HG03103 (cell line): ENCODE data around the gene MOB3B.

Experiments used
- ATAC-seq: cut with Tn5 transposase; IDR thresholded peaks from one replicate; pipeline ENCODE4 v1.9.1; 2021; ENCODE audit warnings: low read depth; ENCODE audit not compliant: unreplicated experiment

Gene MOB3B

DNA sequence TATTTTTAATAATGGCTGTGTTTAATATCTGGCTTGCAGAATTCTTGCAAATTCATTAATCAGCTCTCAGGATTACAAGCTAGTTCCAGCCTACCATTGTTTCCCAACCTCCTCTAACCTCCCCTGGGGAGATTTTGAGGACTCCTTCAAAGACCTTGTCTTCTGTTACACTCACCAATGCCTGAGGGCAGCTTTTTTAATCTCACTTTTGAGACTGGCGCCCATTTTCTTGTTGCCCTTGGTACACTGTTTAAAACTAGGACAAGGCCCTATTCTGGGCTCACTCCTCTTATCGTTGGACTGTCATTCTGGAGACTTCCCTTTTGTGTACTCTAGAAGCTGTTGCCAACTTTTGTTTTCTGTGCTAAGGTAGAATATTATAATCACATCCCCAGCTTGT is 219.0 kb downstream of the MOB3B start:
- no peak for ATAC-seq

DNA sequence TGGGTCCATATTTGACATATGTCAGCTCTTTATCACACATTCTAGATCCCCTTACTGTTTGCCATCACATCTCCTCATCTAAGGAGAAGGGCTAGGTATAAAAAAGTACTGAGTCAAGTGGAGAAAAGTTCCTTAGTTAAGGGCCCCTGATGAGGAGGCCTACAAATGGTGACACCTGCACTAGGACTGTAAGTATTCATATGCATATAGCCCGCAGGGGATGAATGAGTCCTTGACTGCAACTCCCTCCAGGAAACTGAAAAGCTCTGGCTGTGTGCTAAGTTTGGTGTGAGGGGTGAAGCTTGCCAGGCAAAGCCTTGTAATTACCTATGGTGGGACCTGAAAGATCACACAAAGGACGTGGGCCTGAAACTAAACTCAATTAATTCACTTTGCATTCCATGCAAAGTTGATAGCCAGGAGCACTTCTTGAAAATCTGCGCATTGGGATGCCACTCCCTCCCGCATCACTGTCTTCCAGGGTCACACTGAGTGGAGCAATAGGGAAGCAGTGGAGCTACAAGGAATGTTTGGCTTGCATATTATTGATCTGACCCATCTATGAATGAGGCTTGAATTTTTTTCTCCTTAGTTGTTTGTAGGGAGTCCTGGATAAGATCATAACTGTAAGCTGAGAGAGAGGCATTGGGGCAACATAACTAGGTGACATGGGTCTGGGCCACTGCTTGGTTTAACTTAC is 220.8 kb downstream of the MOB3B start:
- ATAC-seq: no peak

DNA sequence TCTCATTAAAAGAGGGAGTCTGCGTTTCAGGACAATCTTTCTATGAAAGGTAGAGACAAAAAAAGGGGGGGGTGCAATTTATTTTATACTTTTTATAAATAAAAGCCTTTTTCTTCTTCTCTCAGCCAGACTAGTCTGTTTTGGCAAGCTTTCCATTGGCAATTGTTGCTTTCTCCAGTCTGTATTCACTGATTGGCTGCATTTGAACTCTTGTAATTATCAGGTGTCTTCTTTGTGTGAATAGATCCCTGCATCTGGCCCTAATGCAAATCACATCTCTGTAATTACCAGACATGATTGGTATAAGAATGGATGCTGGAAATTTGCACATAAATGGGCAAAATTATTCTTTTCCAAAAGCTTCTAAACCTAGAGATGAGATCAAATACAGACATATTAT is 225.1 kb downstream of the MOB3B start:
- no peak for ATAC-seq

- no peak for ATAC-seq
Measured at GRCh38 chr9:27303219-27303618, 226.4 kb downstream of the MOB3B start.

DNA sequence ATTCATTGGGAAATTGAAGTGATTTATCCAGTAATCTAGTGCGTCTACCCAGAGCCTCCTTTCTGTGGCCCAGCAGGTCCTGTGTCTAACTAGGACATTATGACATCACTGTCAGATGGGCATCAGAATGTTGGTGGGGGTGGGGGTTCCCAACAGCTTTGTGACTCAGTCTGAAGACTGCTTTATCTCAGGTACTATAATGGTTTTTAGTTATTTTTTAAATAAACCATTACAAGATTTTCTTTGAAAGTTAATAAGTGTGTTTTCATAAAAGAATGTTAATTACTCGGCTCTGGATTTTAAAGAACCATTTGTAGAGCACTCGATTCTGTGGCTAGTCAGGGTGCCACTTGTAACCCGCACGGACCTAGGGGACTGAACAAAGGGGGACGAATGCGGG is 232.6 kb downstream of the MOB3B start, which contains the start of gene EQTN:
Gene EQTN (minus strand): TSS at position 101 of the 400 bp plus-strand sequence. CDS start 95 bp downstream, at position 6.
- ATAC-seq: no peak

DNA sequence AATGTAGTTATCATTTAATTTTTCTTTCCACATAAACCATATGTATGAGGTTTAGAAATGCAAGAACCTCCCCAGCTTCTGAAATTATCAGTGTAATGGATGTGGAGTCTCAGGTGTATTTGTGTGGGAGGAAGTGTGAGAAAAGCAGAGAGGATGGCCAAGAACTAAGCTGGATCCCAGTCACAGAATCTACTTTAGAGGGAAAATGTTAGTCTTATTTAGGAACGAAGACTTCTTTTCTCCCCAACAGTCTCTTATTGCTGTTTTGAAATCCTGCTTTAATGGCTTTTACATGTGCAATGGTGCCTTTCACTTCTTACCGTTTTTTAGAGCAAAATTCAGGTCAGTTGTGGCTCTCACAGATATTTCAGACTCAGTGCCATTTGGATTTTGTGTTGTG is 235.6 kb downstream of the MOB3B start:
- ATAC-seq: no peak

- no peak for ATAC-seq
Measured at GRCh38 chr9:27292659-27293405, 236.8 kb downstream of the MOB3B start.

DNA sequence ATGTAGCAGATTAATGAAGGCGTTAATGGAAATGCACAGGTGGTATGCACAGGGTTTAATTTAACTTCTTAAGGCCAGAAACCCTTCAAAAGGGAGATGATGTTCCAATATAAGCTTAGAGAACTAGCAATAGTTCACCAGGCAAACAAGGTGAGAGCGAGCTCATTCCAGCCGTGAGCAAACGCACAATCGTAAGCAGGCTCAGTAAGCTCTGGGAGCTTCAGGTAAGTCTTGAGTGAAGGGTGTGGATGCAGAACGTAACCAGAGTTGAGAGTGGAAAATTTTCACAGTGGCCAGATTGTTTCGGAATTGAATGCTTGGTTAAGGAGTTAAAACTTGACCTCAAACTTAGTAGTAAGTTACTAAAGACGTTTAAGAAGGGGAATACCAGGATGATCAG is 238.3 kb downstream of the MOB3B start:
- ATAC-seq: no peak

- no peak for ATAC-seq
Measured at GRCh38 chr9:27282269-27282668, 247.3 kb downstream of the MOB3B start.

- no peak for ATAC-seq
Measured at GRCh38 chr9:27280860-27281259, 248.8 kb downstream of the MOB3B start.

GRCh38 chr9:27280249-27280648 is 249.4 kb downstream of the MOB3B start:
- ATAC-seq: no peak

- ATAC-seq: no peak
Measured at GRCh38 chr9:27279611-27280010, 250.0 kb downstream of the MOB3B start.

GRCh38 chr9:27278374-27278773 is 251.2 kb downstream of the MOB3B start:
- no peak for ATAC-seq

DNA sequence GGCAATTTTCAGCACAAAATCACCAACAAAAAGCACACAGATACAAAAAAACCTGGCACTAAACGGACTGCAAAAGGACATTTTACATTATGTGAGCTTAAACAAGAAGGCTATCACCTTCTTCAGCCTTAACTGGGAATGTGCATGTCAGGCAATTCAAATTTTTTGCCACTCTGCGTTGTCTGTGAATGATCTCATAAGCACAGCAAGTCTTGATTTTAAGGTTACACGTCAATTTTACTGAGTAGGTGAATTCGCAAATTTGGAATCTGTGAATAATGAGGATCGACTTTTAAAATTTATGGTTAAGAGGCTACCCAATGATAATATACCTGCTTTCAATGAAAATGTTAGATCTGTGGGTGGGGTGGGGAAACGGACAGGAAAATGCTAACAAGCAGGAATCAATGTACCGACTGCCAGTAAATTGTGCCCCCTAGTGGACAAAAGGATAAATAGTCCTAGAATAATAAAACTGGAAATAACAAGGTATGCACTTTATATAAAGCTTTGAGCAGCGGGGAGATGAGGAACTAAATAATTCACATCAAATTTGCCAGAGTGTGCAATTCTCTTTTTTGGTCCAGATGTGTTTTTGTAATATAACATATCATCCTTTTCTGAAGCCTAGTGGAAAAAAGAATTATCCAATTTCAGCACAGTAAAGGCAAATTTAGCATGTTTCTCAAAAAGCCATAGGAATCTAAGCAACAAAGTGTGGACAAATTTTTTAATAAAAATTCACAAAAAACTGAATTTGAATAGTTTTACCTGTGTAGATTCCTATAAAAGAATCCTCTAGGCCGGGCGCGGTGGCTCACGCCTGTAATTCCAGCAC is 253.2 kb downstream of the MOB3B start:
- ATAC-seq: peak; percentile 57
